Measurements from ENCODE around the gene C2CD5. TPM values are rescaled to one million over a fixed set of nuclear protein-coding genes. Genes with fewer than 3 reads are reported as not detected.

Gene C2CD5
- total and polyA plus RNA-seq, 2 donors (not counting 1 experiment from before 2014, with no cell fraction given), result 24.6 to 61.7 TPM

- H3K4me1 Mint-ChIP-seq, result peaks cover 6% of the 10 kb centered on the region
Measured at GRCh38 chr12:22435583-22435982, 108.8 kb downstream of the C2CD5 start.

GRCh38 chr12:22431693-22432251 is 112.6 kb downstream of the C2CD5 start:
- H4K20me1 ChIP-seq (ENCODE audit: control insufficient read depth, insufficient read depth, low read length, poor library complexity, severe bottlenecking), result no peaks in the 10 kb centered on the region
- TF ChIP-seq EZH2 (IDR thresholded peaks at IDR 0.05; ENCODE audit: borderline replicate concordance, insufficient read depth, low read depth, low read length, poor library complexity, severe bottlenecking) (no peak), CTCF (IDR thresholded peaks at IDR 0.05) (no peak)
- DNase-seq, result no peak
- no peak overlapping the region for H3K4me3 ChIP-seq (ENCODE audit: control extremely low read depth in 1 of 5, extremely low read depth in 1 of 5, insufficient read depth in 1 of 5, low read depth in 2 of 5, low read length in 4 of 5)
- no peaks in the 10 kb centered on the region for H3K36me3 ChIP-seq (replicated peaks in 1 of 2; ENCODE audit: control extremely low read depth in 1 of 2, control insufficient read depth in 1 of 2, extremely low read depth in 1 of 2, insufficient read depth in 2 of 2, low read length in 1 of 2)
- ATAC-seq (ENCODE audit: low read depth), result no peak
- intact Hi-C loops (cut with micrococcal nuclease), result no loop called here
- no peaks in the 10 kb centered on the region for H3K9me3 Mint-ChIP-seq (ENCODE audit: insufficient read depth)
- no peaks in the 10 kb centered on the region for H3K79me2 ChIP-seq (ENCODE audit: control insufficient read depth, insufficient read depth, low read length)
- no peaks in the 10 kb centered on the region for H3K27me3 ChIP-seq (replicated peaks in 1 of 4; ENCODE audit: control extremely low read depth in 1 of 4, control insufficient read depth in 3 of 4, insufficient read depth in 4 of 4, low read length in 3 of 4)
- WGBS (ENCODE audit: insufficient coverage), result 100% methylated on average over 1 of the region's 1 CpG
- H3K27ac Mint-ChIP-seq, result no peak overlapping the region
- no peak overlapping the region for H3K9ac ChIP-seq (ENCODE audit: low read length)
- no peak overlapping the region for H3K4me2 ChIP-seq (replicated peaks; ENCODE audit: low read depth, low read length, poor library complexity, severe bottlenecking)
- H3K27me3 Mint-ChIP-seq, result no peaks in the 10 kb centered on the region
- H3K4me1 Mint-ChIP-seq, result peaks cover 6% of the 10 kb centered on the region
- H2AFZ ChIP-seq (ENCODE audit: insufficient read depth, low read depth, low read length, poor library complexity, severe bottlenecking), result no peak overlapping the region
- ChIA-PET POLR2A (no interaction called here), CTCF (no interaction called here)
- H3K4me3 Mint-ChIP-seq, result peak overlapping the region; percentile 57
- no peak overlapping the region for H3K27ac ChIP-seq (ENCODE audit: low read length in 2 of 2)
- H3K4me1 ChIP-seq (ENCODE audit: control insufficient read depth in 2 of 2, insufficient read depth in 2 of 2, low read length in 2 of 2), result peaks cover 0 to 4% of the 10 kb centered on the region in 2 donors
- H3K9me3 ChIP-seq (ENCODE audit: control extremely low read depth in 1 of 3, control insufficient read depth in 2 of 3, insufficient read depth in 1 of 3, low read length in 2 of 3), result no peaks in the 10 kb centered on the region

More at GRCh38 chr12:22435583-22435982, 108.8 kb downstream of the C2CD5 start:
- Mint-ChIP-seq H3K27ac (no peak overlapping the region), H3K27me3 (no peaks in the 10 kb centered on the region), H3K4me3 (no peak overlapping the region), H3K9me3 (ENCODE audit: insufficient read depth) (no peaks in the 10 kb centered on the region)
- Histone ChIP-seq H3K79me2 (ENCODE audit: control insufficient read depth, insufficient read depth, low read length) (no peaks in the 10 kb centered on the region), H3K36me3 (replicated peaks in 1 of 2; ENCODE audit: control extremely low read depth in 1 of 2, control insufficient read depth in 1 of 2, extremely low read depth in 1 of 2, insufficient read depth in 2 of 2, low read length in 1 of 2) (no peaks in the 10 kb centered on the region), H3K4me3 (ENCODE audit: control extremely low read depth in 1 of 5, extremely low read depth in 1 of 5, insufficient read depth in 1 of 5, low read depth in 2 of 5, low read length in 4 of 5) (no peak overlapping the region), H3K4me2 (replicated peaks; ENCODE audit: low read depth, low read length, poor library complexity, severe bottlenecking) (no peak overlapping the region), H3K9me3 (ENCODE audit: control extremely low read depth in 1 of 3, control insufficient read depth in 2 of 3, insufficient read depth in 1 of 3, low read length in 2 of 3) (no peaks in the 10 kb centered on the region), H3K4me1 (ENCODE audit: control insufficient read depth in 2 of 2, insufficient read depth in 2 of 2, low read length in 2 of 2) (peaks cover 0 to 4% of the 10 kb centered on the region in 2 donors), H3K9ac (ENCODE audit: low read length) (no peak overlapping the region), H4K20me1 (ENCODE audit: control insufficient read depth, insufficient read depth, low read length, poor library complexity, severe bottlenecking) (no peaks in the 10 kb centered on the region), H3K27me3 (replicated peaks in 1 of 4; ENCODE audit: control extremely low read depth in 1 of 4, control insufficient read depth in 3 of 4, insufficient read depth in 4 of 4, low read length in 3 of 4) (no peaks in the 10 kb centered on the region), H3K27ac (ENCODE audit: low read length in 2 of 2) (no peak overlapping the region), H2AFZ (ENCODE audit: insufficient read depth, low read depth, low read length, poor library complexity, severe bottlenecking) (no peak overlapping the region)
- intact Hi-C loops (cut with micrococcal nuclease), result no loop called here
- no CpG with 5 or more reads among the region's 3 CpGs for WGBS (ENCODE audit: insufficient coverage)
- CTCF ChIA-PET, result no interaction called here
- POLR2A ChIA-PET, result no interaction called here
- DNase-seq (no peak), ATAC-seq (ENCODE audit: low read depth) (no peak)
- TF ChIP-seq CTCF (IDR thresholded peaks at IDR 0.05) (no peak), EZH2 (IDR thresholded peaks at IDR 0.05; ENCODE audit: borderline replicate concordance, insufficient read depth, low read depth, low read length, poor library complexity, severe bottlenecking) (no peak)

Measured in B cell (primary cell).